IMR-90 (cell line): Measurements from ENCODE around the gene RMI2. TPM values are rescaled to one million over a fixed set of nuclear protein-coding genes. Genes with fewer than 3 reads are reported as not detected.

Experiments
- ATAC-seq: fragments of 200-7000 bp; cut with Tn5 transposase; 2 replicates; pipeline ENCODE4 v1.9.1; 2020; ENCODE audit warnings: low read depth, mild to moderate bottlenecking, moderate library complexity
- BruUV-seq: library from RNA; stranded (reverse); fragments of 400-500 nt; replicated peaks from 2 replicates; lab custom pipeline; 2021; lab: Mats Ljungman, UMichigan
- CTCF ChIA-PET: fragments of 300-600 bp; formaldehyde crosslinking; extraction: SDS; loops from one replicate; lab custom pipeline; 2021; ENCODE audit warnings: antibody characterized with exemption; lab: Yijun Ruan, JAX
- POLR2A ChIA-PET: fragments of 300-600 bp; sonication (Branson Sonifier 250); formaldehyde crosslinking; loops from one replicate; lab custom pipeline; 2022; ENCODE audit warnings: antibody characterized with exemption; ENCODE audit not compliant: unreplicated experiment; lab: Charles Lee
- DNase-seq: peaks from one replicate; pipeline ENCODE4 v3.0.0; 2013
- H2AFZ ChIP-seq: replicated peaks from 2 replicates; pipeline ENCODE3; 2013; ENCODE audit warnings: low read length, mild to moderate bottlenecking; ENCODE audit not compliant: poor library complexity
- H2AK5ac ChIP-seq: 2 replicates; pipeline ENCODE4 v1.6.1; 2013; ENCODE audit warnings: low read depth, low read length, inconsistent platforms
- H2AK9ac ChIP-seq: replicated peaks from 2 replicates; pipeline ENCODE3; 2013; ENCODE audit warnings: mild to moderate bottlenecking, low read depth, low read length, moderate library complexity; ENCODE audit not compliant: poor library complexity
- H2BK120ac ChIP-seq: 2 replicates; pipeline ENCODE4 v1.6.1; 2013; ENCODE audit warnings: low read depth, low read length, inconsistent platforms
- H2BK15ac ChIP-seq: 3 replicates; pipeline ENCODE4 v1.6.1; 2013; ENCODE audit warnings: low read depth, low read length, inconsistent platforms
- H2BK20ac ChIP-seq: 2 replicates; pipeline ENCODE4 v1.6.1; 2013; ENCODE audit warnings: low read depth, mild to moderate bottlenecking, inconsistent platforms, low read length, moderate library complexity
- H2BK5ac ChIP-seq: 2 replicates; pipeline ENCODE4 v1.6.1; 2013; ENCODE audit warnings: mild to moderate bottlenecking, low read depth, low read length, inconsistent platforms; ENCODE audit not compliant: poor library complexity, severe bottlenecking
- H3K14ac ChIP-seq: replicated peaks from 2 replicates; pipeline ENCODE4 v1.6.1; 2013; ENCODE audit warnings: low read depth, low read length, inconsistent platforms
- H3K18ac ChIP-seq: 2 replicates; pipeline ENCODE4 v1.6.1; 2013; ENCODE audit warnings: low read depth, low read length, control low read depth
- H3K23ac ChIP-seq: 2 replicates; pipeline ENCODE4 v1.6.1; 2013; ENCODE audit warnings: low read depth, low read length, inconsistent platforms
- H3K27ac ChIP-seq: 2 replicates; pipeline ENCODE4 v1.5.1; 2013; ENCODE audit warnings: mild to moderate bottlenecking, control low read depth, low read length; ENCODE audit not compliant: insufficient read depth
- H3K27me3 ChIP-seq: 2 replicates; pipeline ENCODE4 v1.6.1; 2013; ENCODE audit warnings: low read length; ENCODE audit not compliant: control insufficient read depth, insufficient read depth
- H3K36me3 ChIP-seq: 2 replicates; pipeline ENCODE4 v1.6.1; 2013; ENCODE audit warnings: low read length, mixed read lengths; ENCODE audit not compliant: control insufficient read depth, insufficient read depth
- H3K4ac ChIP-seq: 2 replicates; pipeline ENCODE4 v1.6.1; 2013; ENCODE audit warnings: low read depth, low read length, inconsistent platforms
- H3K4me1 ChIP-seq: 2 replicates; pipeline ENCODE4 v1.6.1; 2013; ENCODE audit warnings: low read length, mixed read lengths; ENCODE audit not compliant: control insufficient read depth, insufficient read depth
- H3K4me2 ChIP-seq: 2 replicates; pipeline ENCODE4 v1.6.1; 2013; ENCODE audit warnings: low read depth, mild to moderate bottlenecking, control low read depth, low read length, moderate library complexity
- H3K4me3 ChIP-seq: 2 replicates; pipeline ENCODE4 v1.5.1; 2013; ENCODE audit warnings: low read depth, mild to moderate bottlenecking, control low read depth, low read length, moderate library complexity; ENCODE audit not compliant: insufficient read depth
- H3K56ac ChIP-seq: 2 replicates; pipeline ENCODE4 v1.6.1; 2013; ENCODE audit warnings: low read length, inconsistent platforms; ENCODE audit not compliant: insufficient read depth; ENCODE audit errors: extremely low read depth
- H3K79me1 ChIP-seq, 2 experiments: 2 replicates each; pipeline ENCODE4 v1.6.1; 2013; ENCODE audit warnings: low read length in 2 of 2, inconsistent platforms in 1 of 2, low read depth in 1 of 2
- H3K9ac ChIP-seq: 2 replicates; pipeline ENCODE4 v1.6.1; 2013; ENCODE audit warnings: low read depth, low read length, control low read depth
- H3K9me1 ChIP-seq: 2 replicates; pipeline ENCODE4 v1.6.1; 2013; ENCODE audit warnings: low read length, inconsistent platforms; ENCODE audit not compliant: insufficient read depth
- H3K9me3 ChIP-seq: 2 replicates; pipeline ENCODE4 v1.6.1; 2013; ENCODE audit warnings: low read length; ENCODE audit not compliant: control insufficient read depth, insufficient read depth
- H4K20me1 ChIP-seq: 2 replicates; pipeline ENCODE4 v1.6.1; 2013; ENCODE audit warnings: low read length, inconsistent platforms; ENCODE audit not compliant: insufficient read depth
- H4K5ac ChIP-seq: 2 replicates; pipeline ENCODE4 v1.6.1; 2013; ENCODE audit warnings: mild to moderate bottlenecking, low read depth, low read length, control low read depth
- H4K8ac ChIP-seq, 2 experiments: 2 replicates each; pipeline ENCODE4 v1.6.1; 2013; ENCODE audit warnings: low read depth in 2 of 2, low read length in 2 of 2, control low read depth in 1 of 2, inconsistent platforms in 1 of 2
- H4K91ac ChIP-seq: 2 replicates; pipeline ENCODE4 v1.6.1; 2013; ENCODE audit warnings: low read depth, low read length, inconsistent platforms; ENCODE audit not compliant: insufficient read depth
- BHLHE40 ChIP-seq: fragments of 150-350 bp; IDR thresholded peaks from 2 replicates; pipeline ENCODE4 v1.6.1; 2016; ENCODE audit warnings: mild to moderate bottlenecking, low read depth, low read length
- CEBPB ChIP-seq: IDR thresholded peaks from 2 replicates; pipeline ENCODE4 v1.6.1; 2012; ENCODE audit warnings: low read depth, low read length, improper control_type of control experiment
- CHD1 ChIP-seq: IDR thresholded peaks from 2 replicates; pipeline ENCODE4 v1.6.1; 2012; ENCODE audit warnings: low read depth, low read length, improper control_type of control experiment
- FOS ChIP-seq: fragments of 150-350 bp; IDR thresholded peaks from 2 replicates; pipeline ENCODE4 v1.6.1; 2016; ENCODE audit warnings: low read depth, low read length
- MAFK ChIP-seq: IDR thresholded peaks from 2 replicates; pipeline ENCODE4 v1.6.1; 2012; ENCODE audit warnings: low read depth, low read length, improper control_type of control experiment
- MAZ ChIP-seq: IDR thresholded peaks from 2 replicates; pipeline ENCODE4 v1.6.1; 2012; ENCODE audit warnings: low read depth, mild to moderate bottlenecking, low read length, improper control_type of control experiment, moderate library complexity, borderline replicate concordance
- MXI1 ChIP-seq: IDR thresholded peaks from 2 replicates; pipeline ENCODE4 v1.6.1; 2012; ENCODE audit warnings: low read depth, mild to moderate bottlenecking, low read length, moderate library complexity, borderline replicate concordance
- NFE2L2 ChIP-seq: fragments of 150-350 bp; IDR thresholded peaks from 2 replicates; pipeline ENCODE4 v1.6.1; 2016; ENCODE audit warnings: low read depth, mild to moderate bottlenecking, low read length
- POLR2A ChIP-seq: IDR thresholded peaks from 2 replicates; pipeline ENCODE4 v1.6.1; 2012; ENCODE audit warnings: mild to moderate bottlenecking, low read depth, low read length
- RAD21 ChIP-seq: IDR thresholded peaks from 2 replicates; pipeline ENCODE4 v1.6.1; 2012; ENCODE audit warnings: low read length, improper control_type of control experiment
- RCOR1 ChIP-seq: IDR thresholded peaks from 2 replicates; pipeline ENCODE4 v1.6.1; 2012; ENCODE audit warnings: mild to moderate bottlenecking, low read length, improper control_type of control experiment; ENCODE audit not compliant: insufficient replicate concordance
- RFX5 ChIP-seq: IDR thresholded peaks from 2 replicates; pipeline ENCODE4 v1.8.0; 2012; ENCODE audit warnings: low read depth, mild to moderate bottlenecking, low read length, moderate library complexity
- SMC3 ChIP-seq: fragments of 150-350 bp; IDR thresholded peaks from 2 replicates; pipeline ENCODE4 v1.6.1; 2016; ENCODE audit warnings: low read depth, mild to moderate bottlenecking, antibody characterized with exemption, low read length, moderate library complexity
- USF2 ChIP-seq: fragments of 150-350 bp; IDR thresholded peaks from 2 replicates; pipeline ENCODE4 v1.6.1; 2017; ENCODE audit warnings: mild to moderate bottlenecking, antibody characterized with exemption, low read length, low read depth
- WGBS, 2 experiments: methylation state at CpG; one replicate each; pipeline versions ENCODE4 v1.1.5 to v1.1.7; 2013; ENCODE audit warnings: missing lambda C conversion rate in 2 of 2; ENCODE audit not compliant: insufficient read length in 1 of 2; ENCODE audit errors: extremely low coverage in 2 of 2; 5-methylcytosine and 5-hydroxymethylcytosine counted together
- dilution Hi-C: fragments of 300-500 bp; cut with HindIII; formaldehyde crosslinking; loops from one replicate; pipeline ENCODE4 v1.14.3; 2018; ENCODE audit warnings: low sequenced_read_pairs; ENCODE audit not compliant: unreplicated experiment
- in situ Hi-C: fragments of 300-500 bp; cut with MboI; formaldehyde crosslinking; loops from 3 replicates; pipeline ENCODE4 v1.14.3; 2019; ENCODE audit warnings: low sequenced_read_pairs, inconsistent platforms, mixed read lengths
- intact Hi-C: fragments of 100-400 bp; cut with micrococcal nuclease; formaldehyde crosslinking; loops from 2 replicates; pipeline ENCODE4 v1.10.0; 2022
- polyA plus RNA-seq, 3 experiments: library from polyadenylated mRNA; depleted of rRNA; stranded (reverse); fragments of >200 nt; gene quantifications; 2 replicates each; pipeline ENCODE4 v1.2.3, GENCODE V29; 2012; ENCODE audit warnings: low replicate concordance in 1 of 3
- total RNA-seq: library from RNA; depleted of rRNA; stranded (reverse); fragments of >200 nt; gene quantifications from 2 replicates; pipeline ENCODE4 v1.2.3, GENCODE V29; 2012
- TF ChIP-seq, protein P1 (sequence below): fragments of 150-350 bp; IDR thresholded peaks from 2 replicates; pipeline ENCODE4 v1.6.1; 2016; ENCODE audit warnings: low read depth, mild to moderate bottlenecking, low read length, moderate library complexity, borderline replicate concordance
- TF ChIP-seq, protein P2 (sequence below): conservative IDR thresholded peaks from 2 replicates; pipeline ENCODE4 v1.5.1; 2012; ENCODE audit warnings: mild to moderate bottlenecking, low read depth, low read length, improper control_type of control experiment

RMI2 gene
- total and polyA plus RNA-seq, 2 of the 4 experiments (the other 2 are of a cell fraction): 3.2 to 5.6 TPM

DNA sequence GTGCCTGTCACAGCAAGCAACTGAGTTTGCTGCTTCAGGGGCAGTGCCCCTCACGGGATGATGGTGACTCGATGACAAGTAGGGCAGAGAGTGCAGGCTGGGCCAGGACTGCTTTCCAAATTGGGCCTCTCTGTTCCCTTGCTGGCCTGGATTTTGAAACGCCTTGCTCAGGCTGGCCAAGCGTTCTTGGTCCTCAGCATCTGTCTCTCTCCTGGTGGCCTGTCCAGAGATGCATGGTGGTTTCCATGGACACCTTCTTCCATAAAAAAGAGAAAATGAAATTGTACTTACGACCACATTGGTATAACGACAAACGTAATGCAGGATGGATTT is 44.7 kb upstream of the RMI2 start:
- 65% methylated on average over 2 of the region's 7 CpGs; no CpG with 5 or more reads in 1 of the 2 experiments for WGBS, 2 experiments

More for the DNA sequence above, 44.7 kb upstream of the RMI2 start:
- Histone ChIP-seq H4K91ac (no peak overlapping the region), H3K36me3 (no peaks in the 10 kb centered on the region), H3K23ac (no peak overlapping the region), H4K5ac (no peak overlapping the region), H3K18ac (no peak overlapping the region), H2AFZ (no peak overlapping the region), H2BK120ac (no peak overlapping the region), H3K4me3 (no peak overlapping the region), H3K56ac (no peak overlapping the region), H3K4me1 (peaks cover 10% of the 10 kb centered on the region), H3K9me1 (no peaks in the 10 kb centered on the region), H2BK20ac (no peak overlapping the region), H3K27me3 (no peaks in the 10 kb centered on the region), H2AK9ac (no peak overlapping the region), H3K4me2 (no peak overlapping the region), H4K8ac (no peak overlapping the region), H3K14ac (no peak overlapping the region), H2BK5ac (no peak overlapping the region), H3K9ac (no peak overlapping the region), H3K4ac (no peak overlapping the region), H3K27ac (no peak overlapping the region), H4K20me1 (no peaks in the 10 kb centered on the region), H3K79me1 (no peaks in the 10 kb centered on the region), H2BK15ac (no peak overlapping the region), H2AK5ac (no peak overlapping the region), H3K9me3 (no peaks in the 10 kb centered on the region)
- DNase-seq (no peak), ATAC-seq (no peak)
- ChIA-PET CTCF (no interaction called here), POLR2A (no interaction called here)
- intact Hi-C loops (no loop called here), dilution Hi-C loops (no loop called here), in situ Hi-C loops (no loop called here)
- no TSS peak for BruUV-seq
- no peak for TF ChIP-seq RCOR1
- no peak for TF ChIP-seq CHD1
- no peak for TF ChIP-seq CEBPB
- no peak for TF ChIP-seq USF2
- TF ChIP-seq, protein P1, sequence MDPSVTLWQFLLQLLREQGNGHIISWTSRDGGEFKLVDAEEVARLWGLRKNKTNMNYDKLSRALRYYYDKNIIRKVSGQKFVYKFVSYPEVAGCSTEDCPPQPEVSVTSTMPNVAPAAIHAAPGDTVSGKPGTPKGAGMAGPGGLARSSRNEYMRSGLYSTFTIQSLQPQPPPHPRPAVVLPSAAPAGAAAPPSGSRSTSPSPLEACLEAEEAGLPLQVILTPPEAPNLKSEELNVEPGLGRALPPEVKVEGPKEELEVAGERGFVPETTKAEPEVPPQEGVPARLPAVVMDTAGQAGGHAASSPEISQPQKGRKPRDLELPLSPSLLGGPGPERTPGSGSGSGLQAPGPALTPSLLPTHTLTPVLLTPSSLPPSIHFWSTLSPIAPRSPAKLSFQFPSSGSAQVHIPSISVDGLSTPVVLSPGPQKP: no peak
- no peak for TF ChIP-seq BHLHE40
- no peak for TF ChIP-seq NFE2L2
- no peak for TF ChIP-seq FOS
- no peak for TF ChIP-seq RAD21
- TF ChIP-seq SMC3: no peak
- no peak for TF ChIP-seq MXI1
- TF ChIP-seq, protein P2, sequence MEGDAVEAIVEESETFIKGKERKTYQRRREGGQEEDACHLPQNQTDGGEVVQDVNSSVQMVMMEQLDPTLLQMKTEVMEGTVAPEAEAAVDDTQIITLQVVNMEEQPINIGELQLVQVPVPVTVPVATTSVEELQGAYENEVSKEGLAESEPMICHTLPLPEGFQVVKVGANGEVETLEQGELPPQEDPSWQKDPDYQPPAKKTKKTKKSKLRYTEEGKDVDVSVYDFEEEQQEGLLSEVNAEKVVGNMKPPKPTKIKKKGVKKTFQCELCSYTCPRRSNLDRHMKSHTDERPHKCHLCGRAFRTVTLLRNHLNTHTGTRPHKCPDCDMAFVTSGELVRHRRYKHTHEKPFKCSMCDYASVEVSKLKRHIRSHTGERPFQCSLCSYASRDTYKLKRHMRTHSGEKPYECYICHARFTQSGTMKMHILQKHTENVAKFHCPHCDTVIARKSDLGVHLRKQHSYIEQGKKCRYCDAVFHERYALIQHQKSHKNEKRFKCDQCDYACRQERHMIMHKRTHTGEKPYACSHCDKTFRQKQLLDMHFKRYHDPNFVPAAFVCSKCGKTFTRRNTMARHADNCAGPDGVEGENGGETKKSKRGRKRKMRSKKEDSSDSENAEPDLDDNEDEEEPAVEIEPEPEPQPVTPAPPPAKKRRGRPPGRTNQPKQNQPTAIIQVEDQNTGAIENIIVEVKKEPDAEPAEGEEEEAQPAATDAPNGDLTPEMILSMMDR: no peak
- no peak for TF ChIP-seq POLR2A
- TF ChIP-seq MAFK: no peak
- TF ChIP-seq RFX5: no peak
- TF ChIP-seq MAZ: no peak
